Activated naive CD8-positive, alpha-beta T cell treated with anti-CD3 and anti-CD28 coated beads, Interleukin-2, amount 50 U/mL, for 24 hours (primary cell): ENCODE results near the gene ENTREP1.

ENCODE experiments used
- ATAC-seq: fragments of 150-1000 bp; cut with Tn5 transposase; one replicate; pipeline ENCODE4 v1.10.0; 2021
- DNase-seq: peaks from one replicate; pipeline ENCODE4 v3.0.0; 2021
- H3K27ac Mint-ChIP-seq: one replicate; pipeline ENCODE4 v1.8.0; 2021; ENCODE audit warnings: mild to moderate bottlenecking, mixed read lengths
- H3K27me3 Mint-ChIP-seq: one replicate; pipeline ENCODE4 v1.8.0; 2021; ENCODE audit warnings: mixed read lengths
- H3K36me3 Mint-ChIP-seq: one replicate; pipeline ENCODE4 v1.8.0; 2021; ENCODE audit warnings: low read depth, mixed read lengths
- H3K4me1 Mint-ChIP-seq: one replicate; pipeline ENCODE4 v1.8.0; 2021; ENCODE audit warnings: mixed read lengths
- H3K4me3 Mint-ChIP-seq: one replicate; pipeline ENCODE4 v1.8.0; 2021; ENCODE audit warnings: mild to moderate bottlenecking, moderate library complexity, mixed read lengths
- H3K9me3 Mint-ChIP-seq: one replicate; pipeline ENCODE4 v1.8.0; 2021; ENCODE audit warnings: mixed read lengths

ENTREP1 gene

GRCh38 chr9:69371001-69371400 is 46.0 kb downstream of the ENTREP1 start:
- H3K27ac Mint-ChIP-seq = no peak overlapping the region
- H3K36me3 Mint-ChIP-seq = no peaks in the 10 kb centered on the region
- H3K27me3 Mint-ChIP-seq = peaks cover 16% of the 10 kb centered on the region
- no peaks in the 10 kb centered on the region for H3K4me1 Mint-ChIP-seq
- DNase-seq (no peak), ATAC-seq (no peak)
- no peak overlapping the region for H3K4me3 Mint-ChIP-seq
- H3K9me3 Mint-ChIP-seq = no peaks in the 10 kb centered on the region

GRCh38 chr9:69376651-69377050 is 51.6 kb downstream of the ENTREP1 start:
- no peak for ATAC-seq
- Mint-ChIP-seq H3K9me3 (no peaks in the 10 kb centered on the region), H3K4me1 (no peaks in the 10 kb centered on the region), H3K36me3 (no peaks in the 10 kb centered on the region), H3K27me3 (peaks cover 8% of the 10 kb centered on the region), H3K27ac (no peak overlapping the region), H3K4me3 (no peak overlapping the region)
- DNase-seq = no peak

GRCh38 chr9:69377291-69377690 is 52.3 kb downstream of the ENTREP1 start:
- Mint-ChIP-seq H3K4me1 (no peaks in the 10 kb centered on the region), H3K9me3 (no peaks in the 10 kb centered on the region), H3K4me3 (no peak overlapping the region), H3K36me3 (no peaks in the 10 kb centered on the region), H3K27me3 (peaks cover 8% of the 10 kb centered on the region), H3K27ac (no peak overlapping the region)
- no peak for ATAC-seq
- no peak for DNase-seq

GRCh38 chr9:69377981-69378380 is 53.0 kb downstream of the ENTREP1 start:
- Mint-ChIP-seq H3K9me3 (no peaks in the 10 kb centered on the region), H3K27me3 (peaks cover 7% of the 10 kb centered on the region), H3K27ac (no peak overlapping the region), H3K4me1 (no peaks in the 10 kb centered on the region), H3K4me3 (no peak overlapping the region), H3K36me3 (no peaks in the 10 kb centered on the region)
- DNase-seq (no peak), ATAC-seq (no peak)

- Mint-ChIP-seq H3K27me3 (peaks cover 10% of the 10 kb centered on the region), H3K4me1 (no peaks in the 10 kb centered on the region), H3K4me3 (no peak overlapping the region), H3K9me3 (no peaks in the 10 kb centered on the region), H3K36me3 (no peaks in the 10 kb centered on the region), H3K27ac (no peak overlapping the region)
- ATAC-seq (no peak), DNase-seq (no peak)
Observed at GRCh38 chr9:69379270-69379982, 54.4 kb downstream of the ENTREP1 start.

GRCh38 chr9:69380301-69380700 is 55.3 kb downstream of the ENTREP1 start:
- ATAC-seq = no peak
- H3K9me3 Mint-ChIP-seq = no peaks in the 10 kb centered on the region
- H3K36me3 Mint-ChIP-seq = no peaks in the 10 kb centered on the region
- H3K4me1 Mint-ChIP-seq = no peaks in the 10 kb centered on the region
- H3K27me3 Mint-ChIP-seq = peaks cover 6% of the 10 kb centered on the region
- no peak for DNase-seq
- H3K27ac Mint-ChIP-seq = no peak overlapping the region
- no peak overlapping the region for H3K4me3 Mint-ChIP-seq

- no peak for ATAC-seq
- Mint-ChIP-seq H3K4me3 (no peak overlapping the region), H3K27ac (no peak overlapping the region), H3K9me3 (no peaks in the 10 kb centered on the region), H3K36me3 (no peaks in the 10 kb centered on the region), H3K27me3 (peaks cover 6% of the 10 kb centered on the region), H3K4me1 (no peaks in the 10 kb centered on the region)
- no peak for DNase-seq
Observed at GRCh38 chr9:69380811-69381210, 55.8 kb downstream of the ENTREP1 start.

- H3K4me3 Mint-ChIP-seq = no peak overlapping the region
Observed at GRCh38 chr9:69382135-69382534, 57.1 kb downstream of the ENTREP1 start.

GRCh38 chr9:69385581-69386033 is 60.6 kb downstream of the ENTREP1 start:
- ATAC-seq = no peak
- H3K4me1 Mint-ChIP-seq = no peaks in the 10 kb centered on the region
- H3K4me3 Mint-ChIP-seq = no peak overlapping the region
- H3K27me3 Mint-ChIP-seq = peaks cover 6% of the 10 kb centered on the region
- no peak for DNase-seq
- H3K9me3 Mint-ChIP-seq = no peaks in the 10 kb centered on the region
- H3K27ac Mint-ChIP-seq = no peak overlapping the region
- H3K36me3 Mint-ChIP-seq = no peaks in the 10 kb centered on the region

More at GRCh38 chr9:69382135-69382534, 57.1 kb downstream of the ENTREP1 start:
- ATAC-seq = no peak
- H3K27me3 Mint-ChIP-seq = peaks cover 5% of the 10 kb centered on the region
- no peaks in the 10 kb centered on the region for H3K36me3 Mint-ChIP-seq
- no peak overlapping the region for H3K27ac Mint-ChIP-seq
- no peak for DNase-seq
- H3K4me1 Mint-ChIP-seq = no peaks in the 10 kb centered on the region
- H3K9me3 Mint-ChIP-seq = no peaks in the 10 kb centered on the region

GRCh38 chr9:69386651-69387050 is 61.6 kb downstream of the ENTREP1 start:
- DNase-seq (no peak), ATAC-seq (no peak)
- Mint-ChIP-seq H3K9me3 (no peaks in the 10 kb centered on the region), H3K27me3 (peaks cover 8% of the 10 kb centered on the region), H3K36me3 (no peaks in the 10 kb centered on the region), H3K4me3 (no peak overlapping the region), H3K4me1 (no peaks in the 10 kb centered on the region), H3K27ac (no peak overlapping the region)

GRCh38 chr9:69388596-69388995 is 63.6 kb downstream of the ENTREP1 start:
- no peaks in the 10 kb centered on the region for H3K9me3 Mint-ChIP-seq
- peaks cover 8% of the 10 kb centered on the region for H3K27me3 Mint-ChIP-seq
- H3K4me1 Mint-ChIP-seq = no peaks in the 10 kb centered on the region
- H3K36me3 Mint-ChIP-seq = no peaks in the 10 kb centered on the region
- no peak for DNase-seq
- ATAC-seq = no peak
- no peak overlapping the region for H3K27ac Mint-ChIP-seq
- H3K4me3 Mint-ChIP-seq = no peak overlapping the region

- H3K9me3 Mint-ChIP-seq = no peaks in the 10 kb centered on the region
Observed at GRCh38 chr9:69389437-69389995, 64.5 kb downstream of the ENTREP1 start.

GRCh38 chr9:69391487-69391886 is 66.5 kb downstream of the ENTREP1 start:
- Mint-ChIP-seq H3K4me1 (no peaks in the 10 kb centered on the region), H3K36me3 (no peaks in the 10 kb centered on the region), H3K4me3 (no peak overlapping the region), H3K27me3 (peaks cover 5% of the 10 kb centered on the region), H3K27ac (no peak overlapping the region), H3K9me3 (no peaks in the 10 kb centered on the region)
- ATAC-seq (no peak), DNase-seq (no peak)

More at GRCh38 chr9:69389437-69389995, 64.5 kb downstream of the ENTREP1 start:
- no peaks in the 10 kb centered on the region for H3K36me3 Mint-ChIP-seq
- no peak overlapping the region for H3K4me3 Mint-ChIP-seq
- H3K4me1 Mint-ChIP-seq = no peaks in the 10 kb centered on the region
- ATAC-seq = no peak
- DNase-seq = no peak
- no peak overlapping the region for H3K27ac Mint-ChIP-seq
- peaks cover 5% of the 10 kb centered on the region for H3K27me3 Mint-ChIP-seq

GRCh38 chr9:69391946-69392345 is 66.9 kb downstream of the ENTREP1 start:
- H3K27me3 Mint-ChIP-seq = peaks cover 5% of the 10 kb centered on the region
- no peaks in the 10 kb centered on the region for H3K9me3 Mint-ChIP-seq
- no peaks in the 10 kb centered on the region for H3K36me3 Mint-ChIP-seq
- H3K4me3 Mint-ChIP-seq = no peak overlapping the region
- DNase-seq (no peak), ATAC-seq (no peak)
- H3K27ac Mint-ChIP-seq = no peak overlapping the region
- H3K4me1 Mint-ChIP-seq = no peaks in the 10 kb centered on the region

- no peak overlapping the region for H3K4me3 Mint-ChIP-seq
- H3K27ac Mint-ChIP-seq = no peak overlapping the region
- peaks cover 5% of the 10 kb centered on the region for H3K27me3 Mint-ChIP-seq
- no peaks in the 10 kb centered on the region for H3K4me1 Mint-ChIP-seq
- ATAC-seq = no peak
- H3K9me3 Mint-ChIP-seq = no peaks in the 10 kb centered on the region
- no peaks in the 10 kb centered on the region for H3K36me3 Mint-ChIP-seq
- DNase-seq = no peak
Observed at GRCh38 chr9:69392826-69393225, 67.8 kb downstream of the ENTREP1 start.
